GM20431 (cell line): Measurements from ENCODE around the gene PKP2.
"Not testable (repeated sequence)": the region's sequence is repeated elsewhere in the genome, so short reads cannot be mapped to it uniquely, and the experiment has no call there.

ENCODE experiments used
- in situ Hi-C: fragments of 300-500 bp; cut with MseI, MboI; formaldehyde crosslinking; loops from one replicate; pipeline ENCODE4 v1.15.0; 2020; ENCODE audit warnings: low sequenced_read_pairs; ENCODE audit not compliant: unreplicated experiment

Gene PKP2

GRCh38 chr12:32872416-32872815, 24.2 kb downstream of the PKP2 start:
- in situ Hi-C loops, result not testable (repeated sequence)

GRCh38 chr12:32870716-32871115, 25.9 kb downstream of the PKP2 start:
- in situ Hi-C loops, result no loop called here

- in situ Hi-C loops, result no loop called here
Measured at GRCh38 chr12:32868885-32869284, 27.7 kb downstream of the PKP2 start.

- in situ Hi-C loops, result no loop called here
Measured at GRCh38 chr12:32864731-32865130, 31.8 kb downstream of the PKP2 start.

GRCh38 chr12:32863128-32863527, 33.4 kb downstream of the PKP2 start:
- in situ Hi-C loops, result no loop called here

GRCh38 chr12:32861658-32862057, 34.9 kb downstream of the PKP2 start:
- in situ Hi-C loops, result not testable (repeated sequence)

GRCh38 chr12:32860192-32860591, 36.4 kb downstream of the PKP2 start:
- in situ Hi-C loops, result no loop called here

- in situ Hi-C loops, result no loop called here
Measured at GRCh38 chr12:32859389-32859788, 37.2 kb downstream of the PKP2 start.

- in situ Hi-C loops, result no loop called here
Measured at GRCh38 chr12:32854716-32855115, 41.9 kb downstream of the PKP2 start.

- in situ Hi-C loops, result no loop called here
Measured at GRCh38 chr12:32854097-32854496, 42.5 kb downstream of the PKP2 start.

GRCh38 chr12:32847287-32847686, 49.3 kb downstream of the PKP2 start:
- in situ Hi-C loops, result no loop called here

GRCh38 chr12:32846053-32846452, 50.5 kb downstream of the PKP2 start:
- in situ Hi-C loops, result no loop called here

- in situ Hi-C loops, result no loop called here
Measured at GRCh38 chr12:32843528-32844095, 53.0 kb downstream of the PKP2 start.

- in situ Hi-C loops, result no loop called here
Measured at GRCh38 chr12:32841061-32841460, 55.5 kb downstream of the PKP2 start.

GRCh38 chr12:32839828-32840227, 56.7 kb downstream of the PKP2 start:
- in situ Hi-C loops, result no loop called here

GRCh38 chr12:32837974-32838373, 58.6 kb downstream of the PKP2 start:
- in situ Hi-C loops, result no loop called here

- in situ Hi-C loops, result no loop called here
Measured at GRCh38 chr12:32836710-32837109, 59.9 kb downstream of the PKP2 start.

GRCh38 chr12:32834122-32834521, 62.5 kb downstream of the PKP2 start:
- in situ Hi-C loops, result no loop called here

- in situ Hi-C loops, result no loop called here
Measured at GRCh38 chr12:32828552-32828951, 68.0 kb downstream of the PKP2 start.

- in situ Hi-C loops, result no loop called here
Measured at GRCh38 chr12:32828120-32828519, 68.5 kb downstream of the PKP2 start.

- in situ Hi-C loops, result no loop called here
Measured at GRCh38 chr12:32826807-32827412, 69.7 kb downstream of the PKP2 start.

- in situ Hi-C loops, result no loop called here
Measured at GRCh38 chr12:32824596-32824995, 72.0 kb downstream of the PKP2 start.
